Neuronal stem cell (in vitro differentiated cells): ENCODE measurements around the gene PHKG2.
A peak's percentile ranks its signal among the peaks of the same experiment; 100 is the strongest.

Experiments
- DNase-seq: peaks from one replicate; pipeline ENCODE4 v3.0.0-alpha.2; 2013; ENCODE audit warnings: low spot score
- H2AFZ ChIP-seq: one replicate; pipeline ENCODE4 v1.6.1; 2013; ENCODE audit warnings: mild to moderate bottlenecking, low read length, inconsistent platforms
- H2AK5ac ChIP-seq: 2 replicates; pipeline ENCODE4 v1.6.1; 2013; ENCODE audit warnings: low read depth, mild to moderate bottlenecking, inconsistent platforms, low read length, moderate library complexity, mixed read lengths
- H2BK120ac ChIP-seq: 2 replicates; pipeline ENCODE4 v1.6.1; 2013; ENCODE audit warnings: low read depth, mild to moderate bottlenecking, inconsistent platforms, low read length, moderate library complexity, mixed read lengths
- H2BK12ac ChIP-seq: one replicate; pipeline ENCODE4 v1.6.1; 2013; ENCODE audit warnings: low read length, inconsistent platforms
- H2BK15ac ChIP-seq: 2 replicates; pipeline ENCODE4 v1.6.1; 2013; ENCODE audit warnings: mild to moderate bottlenecking, low read length, inconsistent platforms, mixed read lengths
- H2BK5ac ChIP-seq: one replicate; pipeline ENCODE4 v1.6.1; 2013; ENCODE audit warnings: inconsistent platforms, mild to moderate bottlenecking, low read length, moderate library complexity
- H3K14ac ChIP-seq: one replicate; pipeline ENCODE4 v1.6.1; 2013; ENCODE audit warnings: low read length, inconsistent platforms
- H3K18ac ChIP-seq: 2 replicates; pipeline ENCODE4 v1.6.1; 2013; ENCODE audit warnings: low read length, inconsistent platforms
- H3K23ac ChIP-seq: 2 replicates; pipeline ENCODE4 v1.6.1; 2013; ENCODE audit warnings: low read depth, mild to moderate bottlenecking, mixed read lengths, low read length, inconsistent platforms; ENCODE audit not compliant: poor library complexity
- H3K27ac ChIP-seq: replicated peaks from 3 replicates; pipeline ENCODE4 v1.5.1; 2013; ENCODE audit warnings: low read length, inconsistent platforms
- H3K27me3 ChIP-seq, 3 experiments: 2 replicates each; pipeline ENCODE4 v1.6.1; 2013; ENCODE audit warnings: low read length in 3 of 3, mild to moderate bottlenecking in 2 of 3, inconsistent platforms in 1 of 3, low read depth in 1 of 3, mixed read lengths in 1 of 3, moderate library complexity in 1 of 3; ENCODE audit not compliant: control insufficient read depth in 3 of 3, insufficient read depth in 3 of 3
- H3K36me3 ChIP-seq, 2 donors: replicated peaks in 1 of 2; 2 replicates each; pipeline ENCODE4 v1.6.1; 2013; ENCODE audit warnings: low read length in 2 of 2; ENCODE audit not compliant: control insufficient read depth in 2 of 2, insufficient read depth in 2 of 2
- H3K4ac ChIP-seq: 2 replicates; pipeline ENCODE4 v1.6.1; 2013; ENCODE audit warnings: inconsistent platforms, mild to moderate bottlenecking, low read length, moderate library complexity
- H3K4me1 ChIP-seq, 2 donors: 1 replicate in 1 of 2; 2 replicates in 1 of 2; pipeline ENCODE4 v1.6.1; 2013; ENCODE audit warnings: low read length in 2 of 2, low read depth in 1 of 2; ENCODE audit not compliant: control insufficient read depth in 2 of 2, insufficient read depth in 1 of 2
- H3K4me2 ChIP-seq: one replicate; pipeline ENCODE4 v1.6.1; 2013; ENCODE audit warnings: mild to moderate bottlenecking, low read length, inconsistent platforms; ENCODE audit not compliant: insufficient read depth, poor library complexity, severe bottlenecking
- H3K4me3 ChIP-seq, 2 donors: 2 replicates each; pipeline ENCODE4 v1.5.1; 2013; ENCODE audit warnings: low read length in 2 of 2, mild to moderate bottlenecking in 2 of 2, inconsistent platforms in 1 of 2, moderate library complexity in 1 of 2
- H3K79me1 ChIP-seq: one replicate; pipeline ENCODE4 v1.6.1; 2013; ENCODE audit warnings: low read depth, mild to moderate bottlenecking, inconsistent platforms, low read length, moderate library complexity
- H3K9ac ChIP-seq: one replicate; pipeline ENCODE4 v1.6.1; 2013; ENCODE audit warnings: mild to moderate bottlenecking, low read depth, low read length, inconsistent platforms; ENCODE audit not compliant: poor library complexity
- H3K9me3 ChIP-seq, 2 donors: replicated peaks in 1 of 2; 2 replicates each; pipeline versions ENCODE3 to v1.6.1; 2013; ENCODE audit warnings: low read length in 2 of 2, mild to moderate bottlenecking in 2 of 2, inconsistent platforms in 1 of 2, low read depth in 1 of 2, mixed read lengths in 1 of 2, moderate library complexity in 1 of 2; ENCODE audit not compliant: control insufficient read depth in 2 of 2, insufficient read depth in 1 of 2
- H4K8ac ChIP-seq: one replicate; pipeline ENCODE4 v1.6.1; 2013; ENCODE audit warnings: low read depth, mild to moderate bottlenecking, inconsistent platforms, low read length, moderate library complexity
- H4K91ac ChIP-seq: one replicate; pipeline ENCODE4 v1.6.1; 2013; ENCODE audit warnings: low read length, low read depth, mild to moderate bottlenecking, inconsistent platforms; ENCODE audit not compliant: poor library complexity
- WGBS, 2 donors: extraction: QIAGEN DNeasy Blood & Tissue Kit; methylation state at CpG; one replicate each; pipeline ENCODE4 v1.1.7; 2013; ENCODE audit warnings: missing lambda C conversion rate in 2 of 2, mixed read lengths in 1 of 2; ENCODE audit not compliant: insufficient read length in 2 of 2, insufficient replicate concordance in 1 of 2; ENCODE audit errors: extremely low coverage in 2 of 2; 5-methylcytosine and 5-hydroxymethylcytosine counted together

The PHKG2 gene

DNA sequence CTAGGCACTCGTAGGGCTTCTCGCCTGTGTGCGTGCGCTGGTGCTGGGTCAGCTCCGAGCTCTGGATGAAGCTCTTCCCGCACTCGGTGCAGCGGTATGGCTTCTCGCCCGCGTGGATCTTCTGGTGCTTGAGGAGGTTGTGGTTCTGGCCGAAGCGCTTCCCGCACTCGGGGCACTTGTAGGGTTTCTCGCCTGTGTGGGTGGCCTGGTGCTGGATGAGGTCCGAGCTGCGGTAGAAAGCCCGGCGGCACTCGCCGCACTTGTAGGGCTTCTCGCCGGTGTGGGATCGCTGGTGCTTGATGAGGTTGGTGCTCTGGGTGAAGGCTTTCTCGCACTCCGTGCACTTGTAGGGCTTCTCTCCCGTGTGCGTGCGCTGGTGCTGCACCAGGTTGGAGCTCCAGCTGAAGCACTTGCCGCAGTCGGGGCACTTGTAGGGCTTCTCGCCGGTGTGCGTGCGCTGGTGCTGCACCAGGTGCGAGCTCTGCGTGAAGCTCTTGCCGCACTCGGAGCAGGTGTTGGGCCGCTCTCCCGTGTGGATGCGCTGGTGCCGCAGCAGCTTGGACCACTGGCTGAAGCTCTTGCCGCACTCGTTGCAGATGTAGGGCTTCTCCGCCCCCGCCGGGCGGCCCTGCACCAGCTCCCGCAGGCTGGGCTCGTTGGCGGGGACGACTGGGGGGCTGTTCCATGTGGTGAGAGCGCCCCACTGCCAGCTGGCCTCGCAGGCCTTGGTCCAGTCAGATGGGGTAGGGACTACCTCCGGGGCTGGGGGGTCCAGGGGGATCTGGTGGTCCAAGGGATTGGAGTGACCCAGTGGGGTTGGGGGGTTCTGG is 35.3 kb downstream of the PHKG2 start:
- peaks cover 11 to 14% of the 10 kb centered on the region in 2 donors for H3K4me1 ChIP-seq
- no peak overlapping the region for H3K27ac ChIP-seq
- no peak overlapping the region for H3K18ac ChIP-seq
- H3K79me1 ChIP-seq: peaks cover 11% of the 10 kb centered on the region
- peak overlapping the region; percentile 69 for H3K23ac ChIP-seq
- DNase-seq: no peak
- H3K4ac ChIP-seq: no peak overlapping the region
- no peak overlapping the region for H2BK15ac ChIP-seq
- WGBS, 2 donors: no CpG with 5 or more reads among the region's 57 CpGs
- no peak overlapping the region for H2BK5ac ChIP-seq
- no peak overlapping the region for H3K14ac ChIP-seq
- no peak overlapping the region for H2AFZ ChIP-seq
- no peak overlapping the region for H2BK12ac ChIP-seq
- no peak overlapping the region for H3K4me2 ChIP-seq
- no peak overlapping the region for H2AK5ac ChIP-seq
- H3K9ac ChIP-seq: no peak overlapping the region
- no peaks in the 10 kb centered on the region for H3K27me3 ChIP-seq
- peaks cover 34 to 69% of the 10 kb centered on the region in 2 donors for H3K36me3 ChIP-seq
- H4K8ac ChIP-seq: no peak overlapping the region
- no peak overlapping the region for H2BK120ac ChIP-seq
- no peaks in the 10 kb centered on the region for H3K9me3 ChIP-seq
- no peak overlapping the region for H4K91ac ChIP-seq
- H3K4me3 ChIP-seq: no peak overlapping the region

DNA sequence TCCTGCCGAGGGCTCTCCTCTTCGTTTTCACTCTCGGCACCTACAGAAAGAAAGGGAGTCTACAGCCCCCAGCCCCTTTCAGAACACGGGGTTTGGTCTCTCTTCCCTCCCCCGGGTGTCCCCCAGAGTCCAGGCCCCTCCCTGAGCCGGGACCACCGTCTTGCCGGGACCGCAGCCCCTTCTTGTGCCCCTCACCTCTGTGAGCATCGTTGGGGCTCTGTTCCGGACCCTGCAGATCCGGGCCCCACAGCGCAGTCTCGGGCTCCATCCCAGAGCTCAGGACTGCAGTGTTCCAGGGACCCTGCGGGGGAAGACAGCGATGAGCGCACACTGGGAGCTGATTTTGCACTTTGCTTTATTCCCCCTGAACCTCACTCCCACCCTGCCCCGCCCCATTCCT is 36.0 kb downstream of the PHKG2 start:
- Histone ChIP-seq H3K18ac (no peak overlapping the region), H2BK12ac (no peak overlapping the region), H4K8ac (no peak overlapping the region), H3K36me3 (peaks cover 34 to 64% of the 10 kb centered on the region in 2 donors), H3K27me3 (no peaks in the 10 kb centered on the region), H3K4me1 (peaks cover 6 to 9% of the 10 kb centered on the region in 2 donors), H4K91ac (no peak overlapping the region), H3K4ac (no peak overlapping the region), H2BK120ac (no peak overlapping the region), H3K23ac (no peak overlapping the region), H3K4me3 (no peak overlapping the region), H2BK5ac (no peak overlapping the region), H2AK5ac (no peak overlapping the region), H2BK15ac (no peak overlapping the region), H3K9me3 (no peaks in the 10 kb centered on the region), H3K79me1 (peaks cover 10% of the 10 kb centered on the region), H2AFZ (no peak overlapping the region), H3K14ac (no peak overlapping the region), H3K9ac (no peak overlapping the region), H3K27ac (no peak overlapping the region), H3K4me2 (no peak overlapping the region)
- no peak for DNase-seq
- no CpG with 5 or more reads among the region's 18 CpGs for WGBS, 2 donors

DNA sequence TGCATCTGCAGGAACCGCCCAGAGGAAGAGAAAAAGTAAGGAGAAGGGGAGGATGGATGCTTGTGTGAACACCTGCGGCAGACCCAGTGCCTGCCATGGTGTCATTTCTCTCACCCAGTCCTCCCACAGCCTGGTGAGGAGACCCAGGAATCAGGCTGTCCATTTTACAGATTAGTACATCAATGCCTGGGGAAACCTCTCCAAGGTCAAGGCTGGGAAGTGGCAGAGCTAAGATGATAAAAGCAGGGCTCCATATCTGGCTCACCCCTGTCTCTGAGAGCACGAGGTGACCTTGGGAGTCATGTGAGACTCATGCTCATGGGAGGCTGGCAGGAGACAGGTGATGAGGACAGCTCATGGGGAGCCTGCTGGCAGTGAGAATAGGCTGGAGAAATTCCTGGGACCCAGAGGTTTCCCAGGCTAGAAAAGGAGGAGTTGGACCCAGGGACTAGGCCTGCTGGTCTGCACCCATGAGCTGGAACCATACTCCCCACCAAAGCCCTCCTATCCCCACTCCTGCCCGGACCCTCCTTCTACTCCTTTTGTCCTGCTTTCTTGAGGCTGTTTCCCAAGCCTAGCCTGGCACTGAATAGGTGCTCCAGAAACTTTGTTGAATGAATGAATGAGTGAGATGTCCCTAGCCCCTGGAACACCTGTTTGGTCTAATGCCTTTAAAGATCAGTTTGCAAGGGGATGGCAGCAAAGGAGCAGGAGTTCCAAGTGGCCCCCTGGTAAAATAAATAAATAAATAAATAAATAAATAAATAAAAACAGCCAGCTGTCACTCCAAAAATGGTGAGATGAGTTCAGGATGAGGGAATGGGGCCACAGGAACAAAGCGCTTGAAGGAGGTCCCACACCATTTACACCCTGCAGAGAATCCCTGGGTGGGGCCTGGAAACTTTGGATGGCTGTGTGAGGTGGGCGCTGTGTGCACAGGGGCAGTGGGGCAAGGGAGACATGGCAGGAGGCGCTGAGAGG is 37.2 kb downstream of the PHKG2 start:
- Histone ChIP-seq H3K4me2 (peak overlapping the region; percentile 65), H3K9me3 (no peaks in the 10 kb centered on the region), H3K4me1 (peaks cover 6 to 9% of the 10 kb centered on the region in 2 donors), H4K91ac (no peak overlapping the region), H2AK5ac (no peak overlapping the region), H2BK5ac (no peak overlapping the region), H3K14ac (no peak overlapping the region), H2BK120ac (no peak overlapping the region), H2BK12ac (no peak overlapping the region), H3K18ac (no peak overlapping the region), H3K27me3 (no peaks in the 10 kb centered on the region), H3K27ac (no peak overlapping the region), H3K79me1 (peaks cover 10% of the 10 kb centered on the region), H4K8ac (no peak overlapping the region), H2BK15ac (no peak overlapping the region), H3K9ac (peak overlapping the region; percentile 98), H3K23ac (no peak overlapping the region), H3K36me3 (peaks cover 31 to 52% of the 10 kb centered on the region in 2 donors), H2AFZ (no peak overlapping the region), H3K4me3 (peak overlapping the region in 1 of 2 donors; percentile 76), H3K4ac (no peak overlapping the region)
- WGBS, 2 donors: no CpG with 5 or more reads among the region's 7 CpGs
- DNase-seq: no peak
